ENCODE results near the gene LRMDA.

The LRMDA gene

DNA sequence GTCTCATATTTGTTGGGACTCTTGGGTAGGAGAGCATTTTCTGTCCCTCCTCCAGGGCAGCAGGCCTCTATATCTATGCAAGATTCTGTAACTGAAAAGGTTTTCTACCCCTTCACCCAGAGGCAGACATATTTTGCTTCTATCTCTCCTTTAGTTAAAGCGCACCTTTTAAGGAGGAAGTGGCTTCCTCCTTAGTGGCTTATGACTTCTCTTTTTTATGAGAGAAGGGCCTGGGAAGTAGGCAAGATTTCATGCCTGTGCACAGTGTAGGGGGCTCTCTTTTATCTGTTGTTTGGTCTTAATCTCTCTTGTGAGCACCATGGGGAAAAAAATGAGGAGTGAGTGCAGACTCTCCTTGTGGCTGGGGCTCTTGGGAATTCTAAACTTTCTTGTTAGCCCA is 122.1 kb downstream of the LRMDA start:
- DNase-seq (no peak), ATAC-seq (no peak)
- Mint-ChIP-seq H3K9me3 (peaks cover 6 to 12% of the 10 kb centered on the region in 2 donors), H3K4me1 (no peaks in the 10 kb centered on the region), H3K27ac (no peak overlapping the region), H3K27me3 (peaks cover 9% of the 10 kb centered on the region), H3K4me3 (no peak overlapping the region)

DNA sequence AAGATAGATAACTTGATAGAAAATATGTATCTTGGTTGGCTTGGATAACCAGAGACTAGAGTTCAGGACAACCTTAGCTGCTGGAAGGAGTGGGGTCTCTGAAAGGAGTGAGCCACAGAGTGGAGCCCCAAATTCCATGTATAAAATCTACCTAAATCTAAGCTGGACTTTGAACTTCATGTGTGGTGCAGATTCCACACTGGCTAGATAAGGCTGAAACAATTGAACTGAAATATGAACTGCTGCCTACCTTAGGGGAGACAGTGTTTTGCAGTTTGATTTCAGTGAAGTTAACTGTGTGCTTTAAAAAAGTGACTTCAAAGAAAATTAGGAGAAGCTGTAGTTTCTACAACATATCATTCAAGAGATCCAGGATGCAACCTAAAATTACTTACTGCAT is 123.9 kb downstream of the LRMDA start:
- DNase-seq (no peak), ATAC-seq (no peak)
- Mint-ChIP-seq H3K9me3 (peaks cover 6 to 12% of the 10 kb centered on the region in 2 donors), H3K4me3 (no peak overlapping the region), H3K4me1 (no peaks in the 10 kb centered on the region), H3K27ac (no peak overlapping the region), H3K27me3 (peaks cover 9% of the 10 kb centered on the region)

DNA sequence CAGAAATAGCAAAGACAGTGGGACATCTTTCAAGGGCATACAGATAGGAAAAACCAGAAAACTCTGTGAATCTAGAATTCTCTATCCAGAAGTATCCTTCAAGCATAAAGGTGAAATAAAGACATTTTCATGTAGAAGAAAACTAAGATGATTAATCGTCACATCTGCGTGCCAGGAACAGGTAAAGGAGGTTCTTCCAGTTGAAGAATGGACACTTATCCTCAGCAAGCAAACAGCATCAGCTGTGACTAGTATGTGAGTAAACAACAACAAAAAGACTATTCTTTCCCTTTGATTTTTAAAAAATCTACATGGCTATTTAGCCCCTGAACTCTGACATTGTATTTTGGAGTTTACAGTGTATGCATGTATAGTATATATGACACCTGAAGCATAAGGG is 124.9 kb downstream of the LRMDA start:
- no peak overlapping the region for H3K4me3 Mint-ChIP-seq
- H3K27ac Mint-ChIP-seq, result no peak overlapping the region
- H3K27me3 Mint-ChIP-seq, result peaks cover 9% of the 10 kb centered on the region
- no peaks in the 10 kb centered on the region for H3K4me1 Mint-ChIP-seq
- ATAC-seq (no peak), DNase-seq (no peak)
- peaks cover 6 to 12% of the 10 kb centered on the region in 2 donors for H3K9me3 Mint-ChIP-seq

- Mint-ChIP-seq H3K9me3 (peaks cover 4 to 15% of the 10 kb centered on the region in 2 donors), H3K27me3 (peaks cover 11% of the 10 kb centered on the region), H3K4me1 (no peaks in the 10 kb centered on the region), H3K27ac (no peak overlapping the region), H3K4me3 (no peak overlapping the region)
- ATAC-seq (no peak), DNase-seq (no peak)
Observed at GRCh38 chr10:75565286-75566251, 134.1 kb downstream of the LRMDA start.

DNA sequence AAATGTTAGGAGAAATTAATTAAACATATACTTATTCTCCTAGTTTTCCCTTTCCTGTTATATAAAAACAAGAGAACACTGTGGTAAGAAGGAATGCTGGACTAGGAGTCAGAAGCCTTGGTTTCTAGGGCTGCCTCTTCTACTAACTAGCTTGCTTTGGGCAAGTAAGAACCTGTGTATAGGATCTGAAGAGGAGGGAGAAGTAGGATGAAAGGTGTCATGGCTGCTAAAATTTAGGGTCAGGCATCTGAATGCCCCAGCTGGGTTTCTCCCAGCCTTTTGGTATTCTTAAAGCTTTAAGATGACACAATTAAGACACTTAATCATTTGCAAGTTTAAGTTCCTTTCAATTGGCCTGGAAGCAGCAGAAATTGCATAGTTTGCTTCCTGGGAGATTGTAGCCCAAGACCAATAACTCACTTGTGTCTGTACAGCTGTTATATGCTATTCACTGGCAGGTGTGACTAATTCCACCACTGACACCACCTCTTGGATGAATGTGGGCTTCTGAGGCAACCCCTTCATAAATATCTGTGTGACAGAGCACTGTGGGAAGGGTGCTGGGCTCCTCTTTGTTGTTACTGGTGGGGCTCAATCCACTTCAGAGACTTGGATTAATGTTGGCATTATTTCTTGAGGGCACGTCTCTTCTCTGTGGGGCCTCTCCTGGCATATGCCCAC is 137.2 kb downstream of the LRMDA start:
- H3K27ac Mint-ChIP-seq, result no peak overlapping the region
- peaks cover 11% of the 10 kb centered on the region for H3K27me3 Mint-ChIP-seq
- DNase-seq (no peak), ATAC-seq (no peak)
- peaks cover 0 to 11% of the 10 kb centered on the region in 2 donors for H3K9me3 Mint-ChIP-seq
- H3K4me3 Mint-ChIP-seq, result no peak overlapping the region
- no peaks in the 10 kb centered on the region for H3K4me1 Mint-ChIP-seq

DNA sequence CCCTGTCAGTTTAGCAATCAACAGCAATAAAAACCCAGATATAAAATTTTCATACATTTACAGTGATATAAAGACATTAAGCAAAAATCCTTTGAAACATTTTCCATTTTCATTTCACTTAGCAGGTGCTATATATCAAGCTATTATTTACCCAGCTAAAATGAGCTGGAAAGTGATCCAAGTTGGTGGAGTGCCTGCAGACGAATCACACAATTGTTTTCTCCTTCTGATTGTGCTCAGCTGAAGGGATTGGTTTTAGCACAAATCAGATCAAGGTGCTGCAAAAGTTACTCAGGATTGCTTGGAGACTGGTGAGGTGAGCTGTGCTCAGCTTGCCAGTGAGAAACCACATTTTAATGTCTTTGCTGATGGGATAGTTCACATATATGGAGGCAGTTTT is 138.1 kb downstream of the LRMDA start:
- Mint-ChIP-seq H3K9me3 (peaks cover 0 to 11% of the 10 kb centered on the region in 2 donors), H3K27me3 (peaks cover 11% of the 10 kb centered on the region), H3K27ac (no peak overlapping the region), H3K4me3 (no peak overlapping the region), H3K4me1 (no peaks in the 10 kb centered on the region)
- ATAC-seq, result no peak
- DNase-seq, result no peak

DNA sequence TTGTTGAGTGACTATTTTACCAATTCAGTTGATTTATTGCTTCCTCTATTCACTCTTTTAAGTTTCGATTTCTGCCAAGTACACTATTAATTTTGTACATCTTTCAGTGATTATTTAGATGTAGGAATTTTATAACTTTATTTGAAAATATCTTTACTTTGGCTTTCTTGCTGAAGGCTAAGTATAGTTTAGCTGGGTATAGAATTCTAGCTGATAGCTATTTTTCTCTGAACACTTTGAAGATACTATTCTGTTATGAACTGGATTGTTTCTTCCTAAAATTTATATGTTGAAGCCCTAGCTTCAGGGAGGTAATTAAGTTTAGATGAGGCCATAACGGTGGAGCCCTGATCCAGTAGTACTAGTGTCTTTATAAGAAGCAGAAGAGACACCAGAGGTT is 141.1 kb downstream of the LRMDA start:
- H3K27ac Mint-ChIP-seq, result no peak overlapping the region
- H3K9me3 Mint-ChIP-seq, result peaks cover 7 to 15% of the 10 kb centered on the region in 2 donors
- no peaks in the 10 kb centered on the region for H3K4me1 Mint-ChIP-seq
- peaks cover 2% of the 10 kb centered on the region for H3K27me3 Mint-ChIP-seq
- no peak overlapping the region for H3K4me3 Mint-ChIP-seq
- ATAC-seq, result no peak
- no peak for DNase-seq

GRCh38 chr10:75575940-75576339 is 144.5 kb downstream of the LRMDA start:
- H3K27me3 Mint-ChIP-seq, result no peaks in the 10 kb centered on the region
- ATAC-seq, result no peak
- H3K27ac Mint-ChIP-seq, result no peak overlapping the region
- peaks cover 25 to 29% of the 10 kb centered on the region in 2 donors for H3K9me3 Mint-ChIP-seq
- no peak for DNase-seq
- H3K4me3 Mint-ChIP-seq, result no peak overlapping the region
- H3K4me1 Mint-ChIP-seq, result no peaks in the 10 kb centered on the region

GRCh38 chr10:75582102-75582501 is 150.7 kb downstream of the LRMDA start:
- DNase-seq (no peak), ATAC-seq (no peak)
- Mint-ChIP-seq H3K27me3 (no peaks in the 10 kb centered on the region), H3K9me3 (peaks cover 34 to 39% of the 10 kb centered on the region in 2 donors), H3K27ac (no peak overlapping the region), H3K4me3 (no peak overlapping the region), H3K4me1 (no peaks in the 10 kb centered on the region)

DNA sequence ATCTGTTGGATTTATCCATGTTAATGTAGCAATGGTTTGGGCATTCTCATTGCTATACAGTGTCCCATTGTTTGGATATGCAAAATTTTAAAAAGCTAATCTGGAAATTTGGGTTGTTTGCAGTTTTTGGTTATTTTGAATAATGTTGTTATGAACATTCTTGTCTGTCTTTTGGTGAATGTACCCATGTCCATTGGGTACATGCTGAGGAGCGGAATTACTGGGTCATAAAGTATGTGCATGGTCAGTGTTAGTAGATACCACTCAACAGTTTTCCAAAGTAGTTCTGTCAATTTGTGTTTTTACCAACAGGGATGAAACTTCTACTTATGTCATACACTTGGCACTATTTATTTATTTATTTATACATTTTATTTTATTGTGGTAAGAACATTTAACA is 153.9 kb downstream of the LRMDA start:
- H3K27me3 Mint-ChIP-seq, result peaks cover 10% of the 10 kb centered on the region
- ATAC-seq, result no peak
- peaks cover 13 to 21% of the 10 kb centered on the region in 2 donors for H3K9me3 Mint-ChIP-seq
- H3K4me1 Mint-ChIP-seq, result no peaks in the 10 kb centered on the region
- no peak overlapping the region for H3K27ac Mint-ChIP-seq
- DNase-seq, result no peak
- H3K4me3 Mint-ChIP-seq, result no peak overlapping the region

DNA sequence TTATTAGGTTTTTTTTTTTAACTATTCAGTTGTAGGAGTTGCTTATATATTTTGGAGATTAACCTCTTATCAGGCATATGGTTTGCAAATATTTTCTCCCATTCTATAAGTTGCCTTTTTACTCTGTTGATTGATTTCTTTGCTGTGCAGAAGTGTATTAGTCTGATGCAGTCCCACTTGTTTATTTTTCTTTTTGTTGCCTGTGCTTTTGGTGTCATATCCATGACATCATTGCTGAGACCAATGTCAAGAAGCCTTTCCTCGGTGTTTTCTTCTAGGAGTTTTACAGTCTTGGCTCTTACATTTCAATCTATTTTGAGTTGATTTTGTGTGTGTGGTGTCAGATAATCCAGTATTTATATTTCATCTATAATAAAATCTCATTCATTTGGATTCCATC is 155.4 kb downstream of the LRMDA start:
- ATAC-seq (no peak), DNase-seq (no peak)
- Mint-ChIP-seq H3K9me3 (peaks cover 12 to 21% of the 10 kb centered on the region in 2 donors), H3K27me3 (peaks cover 10% of the 10 kb centered on the region), H3K4me3 (no peak overlapping the region), H3K27ac (no peak overlapping the region), H3K4me1 (no peaks in the 10 kb centered on the region)

GRCh38 chr10:75588031-75588430 is 156.6 kb downstream of the LRMDA start:
- Mint-ChIP-seq H3K4me1 (no peaks in the 10 kb centered on the region), H3K4me3 (no peak overlapping the region), H3K27ac (no peak overlapping the region), H3K27me3 (peaks cover 10% of the 10 kb centered on the region), H3K9me3 (peaks cover 6 to 15% of the 10 kb centered on the region in 2 donors)
- ATAC-seq (no peak), DNase-seq (no peak)

DNA sequence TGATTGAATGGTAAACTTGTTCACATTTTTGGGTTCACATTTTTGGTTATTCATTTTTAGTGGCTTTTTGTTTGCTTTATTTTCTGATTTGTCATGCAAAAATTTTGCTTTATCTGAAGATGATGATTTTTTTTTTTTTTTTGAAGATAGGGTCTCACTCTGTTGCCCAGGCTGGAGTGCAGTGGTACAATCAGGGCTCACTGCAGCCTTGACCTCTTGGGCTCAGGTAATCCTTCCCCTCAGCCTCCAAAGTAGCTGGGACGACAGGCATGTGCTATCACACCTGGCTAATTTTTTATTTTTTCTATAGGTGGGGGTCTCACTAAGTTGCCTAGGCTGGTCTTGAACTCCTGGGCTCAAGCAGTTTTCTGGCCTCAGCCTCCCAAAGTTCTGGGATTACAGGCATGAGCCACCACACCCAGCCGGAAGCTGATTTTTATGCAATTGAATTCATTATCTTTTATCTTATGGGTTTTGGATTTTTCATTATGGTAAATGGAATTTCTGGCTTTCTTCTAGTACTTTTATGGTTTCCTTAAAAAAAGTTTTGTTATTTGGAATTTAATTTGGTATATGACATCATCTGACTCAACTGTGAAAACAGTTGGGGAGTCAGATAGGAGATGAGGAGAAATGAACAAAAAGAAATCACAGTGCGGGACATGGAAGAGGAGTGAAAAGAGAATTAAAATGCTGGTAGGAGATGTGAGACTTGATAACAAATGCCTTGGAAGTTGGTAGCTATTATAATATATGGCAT is 158.7 kb downstream of the LRMDA start:
- DNase-seq (no peak), ATAC-seq (no peak)
- Mint-ChIP-seq H3K27me3 (peaks cover 10% of the 10 kb centered on the region), H3K4me3 (no peak overlapping the region), H3K9me3 (no peaks in the 10 kb centered on the region), H3K27ac (no peak overlapping the region), H3K4me1 (no peaks in the 10 kb centered on the region)

DNA sequence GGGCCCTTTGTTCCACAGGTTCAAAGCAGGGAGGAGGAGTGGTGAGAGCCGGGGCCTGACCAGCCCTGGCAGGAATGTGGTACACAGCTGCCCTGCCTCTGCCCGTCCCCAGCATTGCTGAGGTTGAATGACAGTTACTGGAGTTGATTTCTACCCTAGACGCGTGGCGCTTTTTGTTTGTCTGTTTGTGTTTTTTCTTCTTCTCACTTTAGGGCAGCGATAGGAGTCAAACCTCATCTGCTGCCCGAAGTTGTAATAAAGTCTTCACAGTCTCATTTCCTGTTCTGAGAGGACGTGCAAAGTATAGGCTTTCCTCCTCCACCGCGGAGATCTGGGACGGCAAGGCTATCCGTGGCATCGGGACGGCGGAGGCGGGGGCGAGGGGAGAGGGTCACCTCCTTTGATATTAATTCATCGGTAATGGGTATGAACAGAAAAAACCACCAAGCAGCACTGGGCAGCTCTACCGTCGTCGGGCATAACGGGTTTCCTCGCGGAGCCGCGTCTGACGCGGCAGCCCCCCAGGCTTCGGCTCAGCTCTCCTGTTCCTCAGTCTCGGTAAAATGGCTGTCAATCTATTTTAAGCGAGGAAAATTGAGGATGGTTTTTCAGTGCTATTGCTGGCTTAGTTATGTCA is 160.8 kb downstream of the LRMDA start:
- no peak for DNase-seq
- ATAC-seq, result no peak
- no peaks in the 10 kb centered on the region for H3K9me3 Mint-ChIP-seq
- no peaks in the 10 kb centered on the region for H3K4me1 Mint-ChIP-seq
- H3K4me3 Mint-ChIP-seq, result no peak overlapping the region
- no peak overlapping the region for H3K27ac Mint-ChIP-seq
- peaks cover 10% of the 10 kb centered on the region for H3K27me3 Mint-ChIP-seq

Data from stimulated activated naive CD8-positive, alpha-beta T cell treated with anti-CD3 and anti-CD28 coated beads, Interleukin-15, amount 100 ng/mL, for 72 hours (primary cell).